Astrocyte (in vitro differentiated cells and primary cell): ENCODE results near the gene HECW1.

Experiments used
- EZH2 ChIP-seq: IDR thresholded peaks from 2 replicates; pipeline ENCODE4 v1.6.1; 2012; ENCODE audit warnings: mild to moderate bottlenecking, low read length, inconsistent platforms; ENCODE audit not compliant: insufficient read depth
- TF ChIP-seq, protein P1 (sequence below): IDR thresholded peaks from 2 replicates; pipeline ENCODE4 v1.5.1; 2011; ENCODE audit warnings: low read depth, mild to moderate bottlenecking, inconsistent platforms, low read length, moderate library complexity; ENCODE audit not compliant: insufficient read depth

DNA sequence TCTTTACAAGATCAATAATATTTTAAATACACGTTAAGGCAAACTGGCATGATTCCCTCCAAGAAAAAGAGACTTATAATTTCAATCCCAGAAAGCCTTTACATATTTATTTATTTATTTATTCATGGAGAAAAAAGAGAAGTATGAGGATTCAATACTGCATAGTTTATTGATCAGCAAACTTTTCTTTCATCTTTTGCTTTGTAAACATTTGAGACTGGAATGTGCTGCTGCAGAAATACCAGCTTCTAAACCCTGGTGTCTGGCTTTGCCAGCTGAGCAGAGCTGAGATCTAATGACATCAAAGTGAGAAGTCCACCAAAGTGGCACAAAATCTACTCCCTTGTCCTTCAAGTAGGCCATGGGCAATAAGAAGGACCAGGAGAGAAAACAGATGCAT lies 376.8 kb downstream of the HECW1 start:
- TF ChIP-seq, protein P1, sequence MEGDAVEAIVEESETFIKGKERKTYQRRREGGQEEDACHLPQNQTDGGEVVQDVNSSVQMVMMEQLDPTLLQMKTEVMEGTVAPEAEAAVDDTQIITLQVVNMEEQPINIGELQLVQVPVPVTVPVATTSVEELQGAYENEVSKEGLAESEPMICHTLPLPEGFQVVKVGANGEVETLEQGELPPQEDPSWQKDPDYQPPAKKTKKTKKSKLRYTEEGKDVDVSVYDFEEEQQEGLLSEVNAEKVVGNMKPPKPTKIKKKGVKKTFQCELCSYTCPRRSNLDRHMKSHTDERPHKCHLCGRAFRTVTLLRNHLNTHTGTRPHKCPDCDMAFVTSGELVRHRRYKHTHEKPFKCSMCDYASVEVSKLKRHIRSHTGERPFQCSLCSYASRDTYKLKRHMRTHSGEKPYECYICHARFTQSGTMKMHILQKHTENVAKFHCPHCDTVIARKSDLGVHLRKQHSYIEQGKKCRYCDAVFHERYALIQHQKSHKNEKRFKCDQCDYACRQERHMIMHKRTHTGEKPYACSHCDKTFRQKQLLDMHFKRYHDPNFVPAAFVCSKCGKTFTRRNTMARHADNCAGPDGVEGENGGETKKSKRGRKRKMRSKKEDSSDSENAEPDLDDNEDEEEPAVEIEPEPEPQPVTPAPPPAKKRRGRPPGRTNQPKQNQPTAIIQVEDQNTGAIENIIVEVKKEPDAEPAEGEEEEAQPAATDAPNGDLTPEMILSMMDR, result no peak
- TF ChIP-seq EZH2, result no peak
